GM18519 (cell line): ENCODE results near the gene FMN2.
"Not testable (repeated sequence)": the region's sequence is repeated elsewhere in the genome, so short reads cannot be mapped to it uniquely, and the experiment has no call there.

ENCODE experiments used
- ATAC-seq: cut with Tn5 transposase; IDR thresholded peaks from one replicate; pipeline ENCODE4 v1.9.1; 2021; ENCODE audit warnings: mild to moderate bottlenecking, moderate library complexity; ENCODE audit not compliant: unreplicated experiment, low FRiP score

Gene FMN2

DNA sequence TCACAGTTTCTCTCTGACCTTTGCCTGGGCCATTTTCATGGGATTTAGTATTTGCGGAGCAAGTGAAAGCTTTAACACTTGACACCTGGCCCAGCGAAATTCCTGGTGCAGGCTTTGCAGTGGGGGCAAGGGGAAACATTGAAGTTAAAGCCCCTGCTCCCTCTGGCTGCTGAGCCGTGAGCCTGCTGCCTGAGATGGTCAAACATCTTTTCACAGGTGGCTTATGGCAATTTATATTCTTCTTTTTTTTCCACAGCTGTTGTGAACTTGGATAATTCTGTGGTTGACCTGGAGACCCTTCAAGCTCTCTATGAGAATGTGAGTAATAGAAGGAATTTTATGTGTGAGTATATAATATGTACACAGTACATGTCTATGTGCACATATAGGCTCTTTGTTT, 202.9 kb downstream of the FMN2 start:
- no peak for ATAC-seq

DNA sequence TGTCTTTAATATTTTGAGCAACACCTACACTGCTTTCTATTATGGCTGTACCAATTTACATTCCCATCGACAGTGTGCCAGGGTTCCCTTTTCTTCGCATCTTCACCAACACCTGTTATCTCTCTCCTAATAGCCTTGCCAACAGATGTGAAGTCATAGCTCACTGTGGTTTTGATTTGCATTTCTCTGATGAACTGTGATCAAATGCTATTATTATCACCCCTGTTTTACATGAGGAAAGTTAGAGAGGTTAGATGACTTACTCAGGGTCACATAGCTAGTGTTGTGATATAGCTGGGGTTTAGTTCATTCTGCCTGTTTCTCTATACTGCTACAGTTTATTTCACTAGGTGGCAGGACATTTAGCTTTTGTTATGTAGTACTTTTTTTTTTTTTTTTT, 204.1 kb downstream of the FMN2 start:
- ATAC-seq = peak; percentile 76

GRCh38 chr1:240304466-240304865, 212.8 kb downstream of the FMN2 start:
- ATAC-seq = no peak

DNA sequence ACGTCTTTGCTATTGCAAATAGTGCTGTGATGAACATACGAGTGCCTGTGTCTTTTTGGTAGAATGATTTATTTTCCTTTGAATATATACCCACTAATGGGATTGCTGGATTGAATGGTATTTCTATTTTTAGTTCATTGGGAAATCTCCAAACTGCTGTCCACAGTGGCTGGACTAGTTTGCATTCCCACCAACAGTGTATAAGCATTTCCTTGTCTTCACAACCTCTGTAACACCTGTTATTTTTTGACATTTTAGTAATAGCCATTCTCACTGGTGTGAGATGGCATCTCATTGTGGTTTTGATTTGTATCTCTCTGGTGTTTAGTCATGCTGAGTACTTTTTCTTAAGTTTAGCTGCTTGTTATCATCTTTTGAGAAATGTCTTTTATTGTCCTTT, 215.0 kb downstream of the FMN2 start:
- no peak for ATAC-seq

DNA sequence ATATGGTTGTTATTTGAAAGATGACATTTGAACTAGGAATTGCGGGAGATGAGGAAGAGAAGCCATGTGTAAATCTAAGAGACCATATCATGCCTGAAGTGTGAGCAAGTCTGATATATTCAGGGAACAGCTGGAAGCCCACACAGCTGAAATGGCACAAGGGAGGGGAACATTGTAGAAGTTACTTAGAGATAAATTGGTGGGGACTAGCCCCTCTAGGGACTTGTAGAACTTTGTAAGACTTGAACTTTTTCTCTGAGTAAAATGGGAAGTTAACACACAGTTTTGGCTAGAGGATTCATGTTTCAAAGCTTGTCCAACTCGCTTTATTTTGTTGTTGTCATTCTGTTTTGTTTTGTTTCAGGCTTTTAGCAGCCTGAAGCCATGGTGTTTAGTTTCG, 216.4 kb downstream of the FMN2 start:
- no peak for ATAC-seq

GRCh38 chr1:240309769-240310168, 218.1 kb downstream of the FMN2 start:
- ATAC-seq = no peak

- ATAC-seq = no peak
These were observed 218.7 kb downstream of the FMN2 start for GRCh38 chr1:240310226-240310925.

DNA sequence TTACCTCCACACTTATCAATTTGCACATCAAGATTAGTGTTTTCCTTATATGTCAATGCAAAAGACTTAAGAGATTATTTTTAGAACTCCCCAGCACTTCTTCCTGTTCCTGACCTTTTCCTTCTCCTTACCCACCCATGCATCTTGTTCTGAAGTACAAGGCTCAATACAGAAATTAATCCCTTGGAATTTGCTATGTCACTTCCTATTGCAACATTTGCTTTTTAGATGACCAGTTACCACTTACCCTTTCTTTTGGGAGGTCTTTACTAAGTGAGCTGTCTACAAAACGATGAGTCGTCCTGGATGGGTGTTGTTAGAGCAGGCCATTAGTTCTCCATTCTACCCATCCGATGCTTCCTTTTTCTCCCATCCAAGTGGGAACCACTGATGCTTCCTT, 221.2 kb downstream of the FMN2 start:
- ATAC-seq = no peak

DNA sequence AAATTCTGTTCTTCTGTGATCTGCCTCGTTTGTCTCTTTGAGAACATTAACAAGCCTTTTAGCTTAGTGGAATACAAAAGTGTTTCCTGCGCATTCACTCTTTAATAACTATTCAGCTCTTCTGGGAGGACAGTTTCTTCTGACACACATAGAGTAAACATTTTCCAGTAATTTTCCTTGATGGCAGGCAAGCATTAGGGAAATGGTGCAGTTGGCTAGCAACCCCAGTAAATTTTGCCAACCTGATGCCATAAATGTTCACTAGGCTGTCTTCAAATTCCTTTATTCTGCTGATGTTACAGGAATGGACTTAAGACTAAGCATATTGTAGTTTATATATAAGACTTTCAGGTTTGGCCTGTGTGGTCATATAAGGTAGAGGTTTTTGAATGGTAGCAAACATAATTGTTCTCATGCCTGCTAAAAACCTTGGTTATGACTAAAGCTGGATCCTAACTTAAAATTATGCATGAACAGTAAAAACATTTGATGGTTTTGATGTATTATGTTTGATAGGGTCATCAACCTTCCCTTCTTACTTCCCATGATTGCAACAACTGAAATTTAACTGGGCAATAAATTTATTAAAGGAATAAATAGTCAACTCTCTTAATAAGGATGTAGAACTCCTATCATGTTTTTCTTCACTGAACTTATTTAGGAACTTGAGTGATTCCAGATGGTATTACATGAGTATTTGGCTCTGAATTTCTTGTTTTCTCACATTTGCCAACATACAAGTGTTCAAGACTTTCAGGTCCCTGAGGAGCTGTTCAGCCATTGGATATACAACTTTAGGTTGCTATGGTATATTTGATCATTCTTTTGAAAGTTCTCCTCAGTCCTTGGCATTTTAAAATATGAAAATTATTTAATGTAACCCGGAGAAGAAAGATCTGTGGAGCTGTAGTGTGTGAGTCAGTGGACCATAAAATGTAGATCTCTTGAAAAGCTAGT, 223.4 kb downstream of the FMN2 start:
- no peak for ATAC-seq

DNA sequence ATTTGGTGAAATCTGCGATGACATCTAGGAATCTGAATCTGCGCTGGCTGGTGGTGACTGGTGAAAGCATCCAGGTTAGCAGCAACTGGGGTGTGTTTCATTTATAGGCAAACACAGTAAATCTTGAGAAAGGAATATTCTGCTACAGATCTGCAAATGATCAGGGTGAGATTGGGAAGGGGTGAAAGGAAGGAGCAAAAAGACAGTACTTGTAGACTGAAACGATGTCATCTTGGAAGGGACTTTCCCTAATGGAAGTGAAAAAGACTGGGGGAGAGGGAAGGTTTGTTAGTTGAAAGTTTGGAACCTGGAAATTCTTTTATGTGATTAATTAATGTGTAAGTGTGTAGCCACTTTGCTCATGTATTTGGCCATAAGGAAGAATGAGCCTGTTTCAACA, 228.3 kb downstream of the FMN2 start:
- ATAC-seq = no peak

- no peak for ATAC-seq
These were observed 229.0 kb downstream of the FMN2 start for GRCh38 chr1:240320659-240321058.

DNA sequence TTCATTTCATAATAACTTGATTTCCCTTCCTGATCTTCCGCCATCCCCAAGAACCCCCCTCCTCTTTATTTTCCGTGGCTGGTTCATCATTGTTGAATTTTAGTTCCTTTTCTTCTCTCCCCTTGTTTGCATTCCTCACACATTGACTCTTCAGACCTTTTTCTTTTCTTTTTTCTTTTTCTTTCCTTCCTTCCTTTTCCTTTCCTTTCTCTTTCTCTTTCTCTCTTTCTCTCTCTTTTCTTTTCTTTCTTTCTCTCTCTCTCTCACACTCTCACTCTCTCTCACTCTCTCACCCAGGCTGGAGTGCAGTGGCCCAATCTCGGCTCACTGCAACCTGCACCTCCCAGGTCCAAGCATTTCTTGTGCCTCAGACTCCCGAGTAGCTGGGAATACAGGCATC, 231.3 kb downstream of the FMN2 start:
- ATAC-seq = no peak

GRCh38 chr1:240328382-240328781, 236.7 kb downstream of the FMN2 start:
- not testable (repeated sequence) for ATAC-seq

- ATAC-seq = no peak
These were observed 237.8 kb downstream of the FMN2 start for GRCh38 chr1:240329443-240329842.

DNA sequence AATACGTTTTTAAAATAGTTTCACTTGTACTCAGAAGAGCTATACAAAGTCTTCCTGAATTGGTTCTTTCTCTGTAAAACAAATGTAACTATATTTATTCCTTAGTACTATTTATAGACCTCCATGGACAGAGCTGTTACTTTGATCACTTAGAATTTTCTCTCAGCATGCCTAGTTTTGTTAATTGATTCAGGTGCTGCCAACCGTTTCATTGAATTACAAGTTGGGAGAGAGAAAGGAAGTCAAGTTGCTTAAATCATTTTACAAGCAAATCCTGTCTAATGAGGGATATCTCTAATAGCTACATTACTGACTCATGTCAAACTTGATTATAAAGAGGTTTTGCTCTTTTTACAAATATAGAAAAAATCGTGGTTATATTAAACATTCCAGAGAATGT, 241.0 kb downstream of the FMN2 start:
- no peak for ATAC-seq

GRCh38 chr1:240337781-240338180, 246.1 kb downstream of the FMN2 start:
- no peak for ATAC-seq

- no peak for ATAC-seq
These were observed 247.2 kb downstream of the FMN2 start for GRCh38 chr1:240338837-240339236.

- no peak for ATAC-seq
These were observed 249.9 kb downstream of the FMN2 start for GRCh38 chr1:240341365-240342250.

- ATAC-seq = no peak
These were observed 250.6 kb downstream of the FMN2 start for GRCh38 chr1:240342251-240342625.

DNA sequence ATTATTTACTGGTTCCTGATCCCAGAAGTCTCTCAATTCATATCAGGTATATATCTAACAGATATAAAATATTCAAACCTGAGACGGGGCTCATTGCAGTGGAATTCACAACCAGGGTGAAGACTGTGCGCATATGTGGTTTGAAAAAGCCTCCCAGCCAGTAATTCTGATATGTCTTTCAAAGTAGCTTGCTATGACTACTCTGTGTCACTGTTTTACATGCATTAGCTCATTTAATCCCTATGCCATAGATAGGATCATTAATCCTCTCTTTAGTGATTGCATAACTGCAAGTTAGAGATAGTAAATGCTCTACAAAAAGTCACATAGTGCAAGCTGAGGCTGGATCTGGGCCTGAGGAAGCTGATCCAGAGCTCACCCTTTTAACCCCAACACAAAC, 251.4 kb downstream of the FMN2 start:
- ATAC-seq = no peak

DNA sequence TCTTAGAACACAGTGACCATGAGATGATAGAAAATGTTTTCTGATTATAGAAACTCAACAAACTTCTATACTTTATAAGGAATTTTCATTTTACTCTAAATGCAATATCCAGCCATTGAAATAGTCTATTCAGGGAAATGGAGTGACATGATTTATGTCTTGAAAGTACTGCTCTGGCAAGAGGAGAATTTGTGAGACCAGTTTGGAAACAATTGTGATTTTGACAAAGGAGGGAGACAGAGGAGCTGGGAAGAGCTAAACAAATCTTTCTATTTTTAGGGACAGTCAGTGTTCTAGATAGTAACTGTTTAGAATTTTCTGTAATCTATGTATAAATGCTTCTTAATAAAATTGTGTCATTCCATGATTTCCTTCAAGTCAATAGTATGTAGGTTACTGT, 252.3 kb downstream of the FMN2 start:
- ATAC-seq = no peak
